Measurements from ENCODE around the gene MARCHF6.

DNA sequence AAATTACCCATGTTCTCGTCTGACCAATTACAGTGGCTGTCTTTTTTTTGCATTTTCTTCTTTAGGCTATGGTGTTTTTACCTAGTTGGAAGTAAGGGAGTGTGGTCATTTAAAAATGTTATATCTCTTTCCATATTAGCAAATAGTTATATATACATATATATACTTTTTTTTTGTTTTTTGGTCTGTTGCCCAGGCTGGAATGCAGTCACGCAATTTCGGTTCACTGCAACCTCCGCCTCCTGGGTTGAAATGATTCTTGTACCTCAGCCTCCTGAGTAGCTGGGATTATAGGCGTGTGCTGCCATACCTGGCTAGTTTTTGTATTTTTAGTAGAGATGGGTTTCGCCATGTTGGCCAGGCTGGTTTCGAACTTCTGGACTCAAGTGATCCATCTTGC lies 12.3 kb downstream of the MARCHF6 start:
- TF ChIP-seq, protein P1, sequence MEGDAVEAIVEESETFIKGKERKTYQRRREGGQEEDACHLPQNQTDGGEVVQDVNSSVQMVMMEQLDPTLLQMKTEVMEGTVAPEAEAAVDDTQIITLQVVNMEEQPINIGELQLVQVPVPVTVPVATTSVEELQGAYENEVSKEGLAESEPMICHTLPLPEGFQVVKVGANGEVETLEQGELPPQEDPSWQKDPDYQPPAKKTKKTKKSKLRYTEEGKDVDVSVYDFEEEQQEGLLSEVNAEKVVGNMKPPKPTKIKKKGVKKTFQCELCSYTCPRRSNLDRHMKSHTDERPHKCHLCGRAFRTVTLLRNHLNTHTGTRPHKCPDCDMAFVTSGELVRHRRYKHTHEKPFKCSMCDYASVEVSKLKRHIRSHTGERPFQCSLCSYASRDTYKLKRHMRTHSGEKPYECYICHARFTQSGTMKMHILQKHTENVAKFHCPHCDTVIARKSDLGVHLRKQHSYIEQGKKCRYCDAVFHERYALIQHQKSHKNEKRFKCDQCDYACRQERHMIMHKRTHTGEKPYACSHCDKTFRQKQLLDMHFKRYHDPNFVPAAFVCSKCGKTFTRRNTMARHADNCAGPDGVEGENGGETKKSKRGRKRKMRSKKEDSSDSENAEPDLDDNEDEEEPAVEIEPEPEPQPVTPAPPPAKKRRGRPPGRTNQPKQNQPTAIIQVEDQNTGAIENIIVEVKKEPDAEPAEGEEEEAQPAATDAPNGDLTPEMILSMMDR (IDR thresholded peaks at IDR 0.05): no peak
- TF ChIP-seq POLR2A (IDR thresholded peaks at IDR 0.05): no peak
